Brain microvascular endothelial cell (primary cell): ENCODE measurements around the gene ATOSB.

Experiments
- DNase-seq: peaks from one replicate; pipeline ENCODE4 v3.0.0-alpha.2; 2020
- H3K27ac ChIP-seq: fragments of 250-450 bp; sonication (Bioruptor Pico); 2 replicates; pipeline ENCODE4 v1.5.1; 2020; ENCODE audit warnings: mild to moderate bottlenecking, moderate library complexity
- H3K27me3 ChIP-seq: fragments of 250-450 bp; sonication (Bioruptor Pico); replicated peaks from 2 replicates; pipeline ENCODE4 v1.5.1; 2020; ENCODE audit warnings: mild to moderate bottlenecking
- H3K36me3 ChIP-seq: fragments of 250-450 bp; sonication (Bioruptor Pico); replicated peaks from 2 replicates; pipeline ENCODE4 v1.5.1; 2020; ENCODE audit warnings: mild to moderate bottlenecking
- H3K4me3 ChIP-seq: 2 replicates; pipeline ENCODE4 v1.5.1; 2011; ENCODE audit warnings: low read depth, mild to moderate bottlenecking, control low read depth, low read length, moderate library complexity
- in situ Hi-C: cut with HindIII; loops from 2 replicates; pipeline ENCODE4 v1.10.0; 2017; ENCODE audit warnings: low sequenced_read_pairs, low pct_ligation_motif_present
- TF ChIP-seq, protein P1 (sequence below): IDR thresholded peaks from 2 replicates; pipeline ENCODE4 v1.5.1; 2011; ENCODE audit warnings: low read depth, mild to moderate bottlenecking, moderate library complexity, low read length, control low read depth, inconsistent platforms; ENCODE audit errors: missing control alignments

The ATOSB gene

GRCh38 chr9:35115680-35116538, at the start of gene ATOSB:
TSS of gene ATOSB (minus strand) at chr9:35115862. CDS start at chr9:35108274, 7,588 bp downstream.
- in situ Hi-C loops = no loop called here

DNA sequence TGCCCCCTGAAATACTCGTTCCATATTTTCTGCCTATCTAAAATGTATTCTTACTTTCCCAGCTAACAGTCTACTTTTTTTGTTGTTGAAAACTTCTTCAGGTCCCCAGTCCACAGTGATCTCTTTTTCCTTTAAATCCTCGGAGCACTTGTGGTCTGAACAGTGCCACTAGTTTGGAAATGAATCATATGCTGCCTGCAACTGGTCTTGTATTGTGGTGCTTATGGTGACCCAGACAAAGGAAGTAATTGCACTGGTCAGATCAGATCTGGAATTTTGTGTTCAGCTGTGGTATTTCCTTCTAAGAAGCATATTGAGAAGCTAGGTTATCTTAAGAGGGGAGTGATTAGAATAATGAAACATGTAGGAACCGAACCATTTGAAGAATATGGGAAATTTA, 49.0 kb upstream of the ATOSB start:
- Histone ChIP-seq H3K27me3 (no peaks in the 10 kb centered on the region), H3K36me3 (no peaks in the 10 kb centered on the region), H3K4me3 (no peak overlapping the region), H3K27ac (no peak overlapping the region)
- peak; percentile 71 for DNase-seq
- TF ChIP-seq, protein P1, sequence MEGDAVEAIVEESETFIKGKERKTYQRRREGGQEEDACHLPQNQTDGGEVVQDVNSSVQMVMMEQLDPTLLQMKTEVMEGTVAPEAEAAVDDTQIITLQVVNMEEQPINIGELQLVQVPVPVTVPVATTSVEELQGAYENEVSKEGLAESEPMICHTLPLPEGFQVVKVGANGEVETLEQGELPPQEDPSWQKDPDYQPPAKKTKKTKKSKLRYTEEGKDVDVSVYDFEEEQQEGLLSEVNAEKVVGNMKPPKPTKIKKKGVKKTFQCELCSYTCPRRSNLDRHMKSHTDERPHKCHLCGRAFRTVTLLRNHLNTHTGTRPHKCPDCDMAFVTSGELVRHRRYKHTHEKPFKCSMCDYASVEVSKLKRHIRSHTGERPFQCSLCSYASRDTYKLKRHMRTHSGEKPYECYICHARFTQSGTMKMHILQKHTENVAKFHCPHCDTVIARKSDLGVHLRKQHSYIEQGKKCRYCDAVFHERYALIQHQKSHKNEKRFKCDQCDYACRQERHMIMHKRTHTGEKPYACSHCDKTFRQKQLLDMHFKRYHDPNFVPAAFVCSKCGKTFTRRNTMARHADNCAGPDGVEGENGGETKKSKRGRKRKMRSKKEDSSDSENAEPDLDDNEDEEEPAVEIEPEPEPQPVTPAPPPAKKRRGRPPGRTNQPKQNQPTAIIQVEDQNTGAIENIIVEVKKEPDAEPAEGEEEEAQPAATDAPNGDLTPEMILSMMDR = no peak
- in situ Hi-C loops = no loop called here

More at GRCh38 chr9:35115680-35116538, at the start of gene ATOSB:
- TF ChIP-seq, protein P1 = no peak
- Histone ChIP-seq H3K36me3 (no peaks in the 10 kb centered on the region), H3K27me3 (no peaks in the 10 kb centered on the region), H3K27ac (peak within 1 kb of the TSS; percentile 89), H3K4me3 (peak within 1 kb of the TSS; percentile 94)
- DNase-seq = peak; percentile 98

GRCh38 chr9:35163413-35163812, 47.8 kb upstream of the ATOSB start:
- in situ Hi-C loops = no loop called here
- TF ChIP-seq, protein P1 = no peak
- no peaks in the 10 kb centered on the region for H3K27me3 ChIP-seq
- DNase-seq = no peak
- no peak overlapping the region for H3K4me3 ChIP-seq
- H3K27ac ChIP-seq = no peak overlapping the region
- H3K36me3 ChIP-seq = no peaks in the 10 kb centered on the region

DNA sequence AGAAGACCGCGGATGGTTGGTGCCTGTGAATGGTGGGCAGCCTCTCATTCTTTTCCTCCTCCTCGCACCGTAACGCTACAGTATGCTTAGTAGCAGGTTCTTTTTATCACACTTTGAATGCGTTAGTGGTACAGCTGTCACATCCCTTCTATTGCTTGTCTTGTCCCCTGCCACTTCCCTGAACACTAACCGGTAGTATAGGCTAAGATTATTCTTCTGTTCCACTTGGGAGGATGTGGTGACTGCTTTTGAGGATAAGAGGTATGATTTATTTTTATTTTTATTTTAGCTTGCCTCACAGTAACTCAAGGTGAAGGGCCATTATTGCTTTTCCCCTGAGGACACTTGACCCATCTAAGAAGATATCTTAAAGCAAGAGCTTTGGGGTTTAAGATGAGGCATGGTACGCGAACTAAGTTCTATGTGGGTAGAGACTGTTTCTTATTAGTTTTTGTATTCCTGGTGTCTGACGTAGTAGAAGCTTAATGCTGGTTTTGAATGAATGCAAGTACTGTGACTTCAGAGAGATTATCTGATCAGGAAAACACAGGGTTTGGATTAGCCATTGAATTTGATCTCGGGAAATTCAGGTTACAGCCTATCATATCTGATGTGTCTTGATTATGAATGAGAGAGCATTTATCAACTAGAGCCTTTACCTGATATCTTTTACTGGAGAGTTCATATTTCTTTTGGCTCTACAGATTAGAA, 47.1 kb upstream of the ATOSB start:
- Histone ChIP-seq H3K36me3 (no peaks in the 10 kb centered on the region), H3K27me3 (no peaks in the 10 kb centered on the region), H3K4me3 (peak overlapping the region; percentile 89), H3K27ac (no peak overlapping the region)
- TF ChIP-seq, protein P1 = no peak
- DNase-seq = no peak
- in situ Hi-C loops = no loop called here

- in situ Hi-C loops = no loop called here
- peak within 1 kb of the TSS; percentile 60 for H3K27ac ChIP-seq
- peak within 1 kb of the TSS; percentile 89 for H3K4me3 ChIP-seq
- no peaks in the 10 kb centered on the region for H3K36me3 ChIP-seq
- no peaks in the 10 kb centered on the region for H3K27me3 ChIP-seq
- DNase-seq = peak; percentile 86
- TF ChIP-seq, protein P1 = no peak
These were observed 46.3 kb upstream of the ATOSB start, which contains the start of gene UNC13B for GRCh38 chr9:35161713-35162604. TSS of gene UNC13B (plus strand) at chr9:35162009. CDS start at chr9:35162284, 275 bp downstream.
